ENCODE data around the gene LPP. TPM values are rescaled to one million over a fixed set of nuclear protein-coding genes. Genes with fewer than 3 reads are reported as not detected.

Gene LPP
- total RNA-seq, 4 donors from 2014 or later = 207 to 592 (median 406) TPM

DNA sequence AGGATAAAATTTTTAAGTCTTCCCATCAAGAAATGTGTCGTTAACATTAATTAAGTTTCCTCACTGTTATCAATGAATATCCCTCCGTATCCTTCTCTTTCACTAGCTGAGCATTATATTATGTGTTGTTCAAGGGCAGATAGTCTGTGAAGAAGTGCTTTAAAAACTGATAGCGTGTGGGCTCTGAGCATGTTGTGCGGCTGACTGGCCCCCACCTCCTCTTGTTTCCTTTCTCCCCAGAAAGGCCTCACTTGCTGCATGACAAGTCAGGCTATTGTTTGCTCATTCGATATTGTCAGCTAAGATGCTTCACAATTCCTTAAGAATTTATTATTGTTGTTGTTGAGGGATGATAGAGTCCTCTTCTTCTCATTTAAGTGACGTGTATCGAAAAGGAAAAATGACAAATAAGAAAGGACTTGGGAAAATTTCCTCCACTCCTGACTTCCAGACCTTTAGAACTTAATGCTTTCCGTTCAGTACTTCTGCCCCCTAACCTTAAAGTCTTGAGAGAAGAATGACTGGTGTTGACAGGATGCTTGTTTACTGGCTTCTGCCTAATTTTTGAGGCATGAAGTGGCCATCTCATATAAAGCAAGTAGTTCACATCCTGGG, 298.3 kb downstream of the LPP start:
- WGBS, 2 donors (ENCODE audit: low coverage in 1 of 2) = 92 to 97% methylated on average over 8 of the region's 8 CpGs

GRCh38 chr3:188453431-188454384, 299.8 kb downstream of the LPP start:
- TF ChIP-seq EP300 (IDR thresholded peaks at IDR 0.05; ENCODE audit: low read depth) = no peak
- TF ChIP-seq POLR2A (IDR thresholded peaks at IDR 0.05) = no peak
- no peak for TF ChIP-seq CTCF (IDR thresholded peaks at IDR 0.05)
- TF ChIP-seq POLR2AphosphoS5 (IDR thresholded peaks at IDR 0.05) = no peak
- Histone ChIP-seq H3K27ac (no peak overlapping the region), H3K9me3 (no peaks in the 10 kb centered on the region), H3K4me3 (no peak overlapping the region), H3K4me1 (peaks cover 0 to under 1% (median 0%) of the 10 kb centered on the region in 4 donors), H3K36me3 (no peaks in the 10 kb centered on the region), H3K27me3 (no peaks in the 10 kb centered on the region)
- DNase-seq = no peak
- 85 to 88% methylated on average over 2 to 6 of the region's 6 CpGs for WGBS, 2 donors (ENCODE audit: low coverage in 1 of 2)
- intact Hi-C loops (cut with DNase I; ENCODE audit: low total_unique reads) (no loop called here), in situ Hi-C loops (cut with MboI; ENCODE audit: low pct_ligation_motif_present in 1 of 4, low pct_unique_long_range_greater_than_20kb in 1 of 4, low sequenced_read_pairs in 3 of 4) (no loop called here)

More for the DNA sequence above, 298.3 kb downstream of the LPP start:
- Histone ChIP-seq H3K9me3 (no peaks in the 10 kb centered on the region), H3K27me3 (no peaks in the 10 kb centered on the region), H3K4me3 (no peak overlapping the region), H3K4me1 (peaks cover 0 to 3% (median 0%) of the 10 kb centered on the region in 4 donors), H3K27ac (no peak overlapping the region), H3K36me3 (no peaks in the 10 kb centered on the region)
- no peak for DNase-seq
- intact Hi-C loops (cut with DNase I; ENCODE audit: low total_unique reads) = no loop called here
- TF ChIP-seq POLR2AphosphoS5 (IDR thresholded peaks at IDR 0.05) (no peak), POLR2A (IDR thresholded peaks at IDR 0.05) (no peak), CTCF (IDR thresholded peaks at IDR 0.05) (no peak), EP300 (IDR thresholded peaks at IDR 0.05; ENCODE audit: low read depth) (no peak)
- in situ Hi-C loops (cut with MboI; ENCODE audit: low pct_ligation_motif_present in 1 of 4, low pct_unique_long_range_greater_than_20kb in 1 of 4, low sequenced_read_pairs in 3 of 4) = no loop called here

DNA sequence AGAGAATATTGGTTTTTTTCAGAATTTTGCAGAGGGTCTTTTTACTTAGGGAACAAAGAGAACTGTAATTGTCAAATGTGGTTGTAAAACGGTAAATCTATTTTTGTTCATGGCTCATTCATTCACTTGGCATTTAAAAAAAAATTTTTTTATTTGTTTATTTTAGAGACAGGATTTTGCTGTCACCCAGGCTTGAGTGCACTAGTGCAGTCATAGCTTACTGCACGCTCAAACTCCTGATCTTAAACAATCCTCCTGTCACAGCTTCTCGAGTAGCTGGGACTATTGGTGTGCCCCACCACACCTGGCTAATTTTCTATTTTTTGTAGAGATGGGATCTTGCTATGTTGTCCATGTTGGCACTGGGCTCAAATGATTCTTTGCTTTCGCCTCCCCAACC, 301.8 kb downstream of the LPP start:
- DNase-seq = no peak
- no peak overlapping the region for H3K27ac ChIP-seq
- H3K27me3 ChIP-seq = no peaks in the 10 kb centered on the region
- TF ChIP-seq POLR2AphosphoS5 (IDR thresholded peaks at IDR 0.05) (no peak), EP300 (IDR thresholded peaks at IDR 0.05; ENCODE audit: low read depth) (no peak), POLR2A (IDR thresholded peaks at IDR 0.05) (no peak), CTCF (IDR thresholded peaks at IDR 0.05) (no peak)
- H3K9me3 ChIP-seq = no peaks in the 10 kb centered on the region
- no peak overlapping the region for H3K4me3 ChIP-seq
- in situ Hi-C loops (cut with MboI; ENCODE audit: low pct_ligation_motif_present in 1 of 4, low pct_unique_long_range_greater_than_20kb in 1 of 4, low sequenced_read_pairs in 3 of 4) (no loop called here), intact Hi-C loops (cut with DNase I; ENCODE audit: low total_unique reads) (no loop called here)
- no peaks in the 10 kb centered on the region for H3K36me3 ChIP-seq
- WGBS, 2 donors (ENCODE audit: low coverage in 1 of 2) = 81 to 88% methylated on average over 4 of the region's 4 CpGs
- no peaks in the 10 kb centered on the region for H3K4me1 ChIP-seq

GRCh38 chr3:188458756-188459155, 304.8 kb downstream of the LPP start:
- Histone ChIP-seq H3K9me3 (no peaks in the 10 kb centered on the region), H3K27me3 (no peaks in the 10 kb centered on the region), H3K4me1 (no peaks in the 10 kb centered on the region), H3K27ac (no peak overlapping the region), H3K36me3 (no peaks in the 10 kb centered on the region), H3K4me3 (no peak overlapping the region)
- intact Hi-C loops (cut with DNase I; ENCODE audit: low total_unique reads) = no loop called here
- TF ChIP-seq EP300 (IDR thresholded peaks at IDR 0.05; ENCODE audit: low read depth) = no peak
- TF ChIP-seq POLR2A (IDR thresholded peaks at IDR 0.05) = no peak
- TF ChIP-seq CTCF (IDR thresholded peaks at IDR 0.05) = no peak
- TF ChIP-seq POLR2AphosphoS5 (IDR thresholded peaks at IDR 0.05) = no peak
- in situ Hi-C loops (cut with MboI; ENCODE audit: low pct_ligation_motif_present in 1 of 4, low pct_unique_long_range_greater_than_20kb in 1 of 4, low sequenced_read_pairs in 3 of 4) = no loop called here
- 40 to 42% methylated on average over 2 of the region's 2 CpGs for WGBS, 2 donors (ENCODE audit: low coverage in 1 of 2)
- no peak for DNase-seq
